ENCODE measurements around the gene ZNRF3.
A peak's percentile ranks its signal among the peaks of the same experiment; 100 is the strongest.

Gene ZNRF3

DNA sequence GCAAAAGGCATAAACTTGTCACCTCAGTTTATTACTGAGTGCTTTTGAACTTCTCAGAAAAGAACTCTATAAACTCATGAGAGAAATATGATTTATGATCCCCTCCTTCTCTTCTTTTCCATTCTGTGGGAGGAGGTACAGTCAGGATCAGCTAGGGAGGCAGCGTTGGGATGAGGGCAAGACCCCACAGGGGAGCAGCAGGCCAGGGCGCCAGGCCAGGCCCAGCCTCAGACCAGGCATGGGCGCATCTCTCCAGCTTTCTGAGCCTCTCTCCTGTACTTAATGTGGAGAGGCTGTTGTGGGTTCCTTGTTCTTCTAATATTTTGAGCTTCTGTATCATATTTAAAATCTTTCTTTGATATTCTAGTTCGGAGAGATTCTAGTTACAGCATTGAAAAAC is 106.5 kb downstream of the ZNRF3 start:
- Histone ChIP-seq H3K9me3 (ENCODE audit: control insufficient read depth, low read length) (peaks cover 8% of the 10 kb centered on the region), H3K4ac (ENCODE audit: low read depth in 1 of 2, low read length in 2 of 2) (no peak overlapping the region), H3K27me3 (ENCODE audit: control insufficient read depth in 1 of 2, insufficient read depth in 1 of 2, low read length in 2 of 2) (no peaks in the 10 kb centered on the region), H4K91ac (ENCODE audit: low read length) (no peak overlapping the region), H4K8ac (ENCODE audit: low read length) (no peak overlapping the region), H2BK15ac (ENCODE audit: low read depth, poor library complexity, severe bottlenecking) (no peak overlapping the region), H2BK12ac (ENCODE audit: low read length in 2 of 2) (no peak overlapping the region), H3K79me1 (replicated peaks; ENCODE audit: low read length, poor library complexity, severe bottlenecking) (peaks cover 43% of the 10 kb centered on the region), H3K4me1 (ENCODE audit: control insufficient read depth, insufficient read depth, low read depth, low read length) (peaks cover 6% of the 10 kb centered on the region), H3K4me3 (ENCODE audit: insufficient read depth in 1 of 2, low read depth in 1 of 2, low read length in 2 of 2) (no peak overlapping the region), H3K4me2 (ENCODE audit: low read length, poor library complexity, severe bottlenecking) (no peak overlapping the region), H3K36me3 (ENCODE audit: control insufficient read depth in 1 of 2, insufficient read depth in 2 of 2, low read depth in 1 of 2, low read length in 2 of 2) (peaks cover 0 to 19% of the 10 kb centered on the region in 2 experiments), H2AFZ (ENCODE audit: low read depth, low read length) (no peak overlapping the region), H3K9ac (ENCODE audit: low read length) (peak overlapping the region; percentile 10), H2AK5ac (ENCODE audit: low read length, severe bottlenecking) (no peak overlapping the region), H3K27ac (ENCODE audit: low read length, poor library complexity, severe bottlenecking) (no peak overlapping the region), H2BK5ac (ENCODE audit: low read depth, low read length, poor library complexity, severe bottlenecking) (no peak overlapping the region), H3K23ac (ENCODE audit: low read length in 2 of 2) (no peak overlapping the region), H3K18ac (ENCODE audit: low read depth in 1 of 2, low read length in 2 of 2) (no peak overlapping the region), H3K14ac (ENCODE audit: low read length in 2 of 2) (no peak overlapping the region), H2BK120ac (ENCODE audit: low read depth, low read length) (no peak overlapping the region)
- 85% methylated on average over 3 of the region's 4 CpGs for WGBS
- no peak for DNase-seq

DNA sequence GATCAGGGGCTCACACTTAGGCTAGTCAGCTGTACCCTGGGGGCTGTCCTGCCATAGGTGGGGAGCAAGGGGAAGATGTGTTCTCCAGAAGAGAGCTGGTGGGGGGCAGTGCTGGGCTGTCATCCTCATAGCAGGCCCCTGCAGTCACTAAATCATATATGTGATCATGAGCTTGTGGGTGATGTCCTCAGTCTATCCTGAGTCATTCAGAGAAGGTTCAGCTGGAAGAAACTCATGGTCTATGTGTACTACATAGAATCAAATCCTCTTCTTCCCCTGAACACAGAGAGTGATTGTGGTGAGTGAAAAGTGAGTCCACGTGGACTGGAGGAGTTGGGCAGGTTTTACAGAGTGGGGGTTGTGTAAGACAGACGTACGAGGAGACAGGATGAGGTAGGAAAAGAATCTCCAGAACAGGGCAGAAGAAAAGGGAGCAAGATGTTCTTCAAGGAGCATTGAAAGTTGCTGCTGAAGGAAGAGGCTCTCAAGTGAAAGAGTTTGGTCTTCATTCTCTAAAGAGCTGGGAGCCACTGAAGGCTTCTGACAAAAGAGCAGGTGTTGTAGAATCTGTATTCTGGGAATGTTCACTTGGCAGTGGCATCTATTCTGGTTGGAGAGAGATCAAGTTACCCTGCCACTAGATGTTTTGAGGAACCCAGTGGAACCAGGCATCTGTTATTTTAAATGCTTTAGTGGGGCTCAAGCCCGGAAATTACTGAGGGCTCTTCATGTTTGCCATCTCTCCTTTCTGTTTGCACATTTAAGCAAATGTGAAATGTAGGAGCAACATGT is 109.4 kb downstream of the ZNRF3 start:
- no peak overlapping the region for H3K4me2 ChIP-seq (ENCODE audit: low read length, poor library complexity, severe bottlenecking)
- H3K27ac ChIP-seq (ENCODE audit: low read length, poor library complexity, severe bottlenecking) = no peak overlapping the region
- H2BK15ac ChIP-seq (ENCODE audit: low read depth, poor library complexity, severe bottlenecking) = no peak overlapping the region
- H3K23ac ChIP-seq (ENCODE audit: low read length in 2 of 2) = no peak overlapping the region
- H3K4me1 ChIP-seq (ENCODE audit: control insufficient read depth, insufficient read depth, low read depth, low read length) = peaks cover 4% of the 10 kb centered on the region
- no peak overlapping the region for H4K8ac ChIP-seq (ENCODE audit: low read length)
- H3K14ac ChIP-seq (ENCODE audit: low read length in 2 of 2) = no peak overlapping the region
- H3K4me3 ChIP-seq (ENCODE audit: insufficient read depth in 1 of 2, low read depth in 1 of 2, low read length in 2 of 2) = no peak overlapping the region
- DNase-seq = no peak
- 91% methylated on average over 4 of the region's 4 CpGs for WGBS
- H3K27me3 ChIP-seq (ENCODE audit: control insufficient read depth in 1 of 2, insufficient read depth in 1 of 2, low read length in 2 of 2) = no peaks in the 10 kb centered on the region
- H2BK5ac ChIP-seq (ENCODE audit: low read depth, low read length, poor library complexity, severe bottlenecking) = no peak overlapping the region
- no peak overlapping the region for H3K4ac ChIP-seq (ENCODE audit: low read depth in 1 of 2, low read length in 2 of 2)
- peaks cover 31% of the 10 kb centered on the region for H3K79me1 ChIP-seq (replicated peaks; ENCODE audit: low read length, poor library complexity, severe bottlenecking)
- no peak overlapping the region for H2BK12ac ChIP-seq (ENCODE audit: low read length in 2 of 2)
- H3K9ac ChIP-seq (ENCODE audit: low read length) = no peak overlapping the region
- H4K91ac ChIP-seq (ENCODE audit: low read length) = no peak overlapping the region
- H3K9me3 ChIP-seq (ENCODE audit: control insufficient read depth, low read length) = no peaks in the 10 kb centered on the region
- H2BK120ac ChIP-seq (ENCODE audit: low read depth, low read length) = no peak overlapping the region
- no peak overlapping the region for H2AK5ac ChIP-seq (ENCODE audit: low read length, severe bottlenecking)
- no peak overlapping the region for H2AFZ ChIP-seq (ENCODE audit: low read depth, low read length)
- no peak overlapping the region for H3K18ac ChIP-seq (ENCODE audit: low read depth in 1 of 2, low read length in 2 of 2)
- peaks cover 0 to 24% of the 10 kb centered on the region in 2 experiments for H3K36me3 ChIP-seq (ENCODE audit: control insufficient read depth in 1 of 2, insufficient read depth in 2 of 2, low read depth in 1 of 2, low read length in 2 of 2)

DNA sequence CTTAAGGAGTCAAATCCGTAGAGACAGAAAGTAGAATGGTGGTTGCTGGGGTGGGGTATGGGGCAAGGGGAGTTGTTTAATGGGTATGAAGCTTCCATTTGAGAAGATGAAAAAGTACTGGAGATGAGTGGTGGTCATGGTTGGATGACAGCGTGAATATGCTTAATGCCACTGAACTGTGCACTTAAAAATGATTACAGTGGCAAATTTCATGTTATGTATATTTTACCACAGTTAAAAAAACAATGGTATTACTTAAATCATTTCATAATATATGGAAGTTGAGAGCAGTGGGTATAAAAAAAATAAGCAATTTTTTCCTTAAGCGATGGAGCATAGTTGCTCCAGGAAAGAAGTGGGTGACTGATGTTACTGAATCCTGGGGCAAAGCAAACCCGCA is 111.2 kb downstream of the ZNRF3 start:
- Histone ChIP-seq H2AFZ (ENCODE audit: low read depth, low read length) (no peak overlapping the region), H3K23ac (ENCODE audit: low read length in 2 of 2) (no peak overlapping the region), H3K27me3 (ENCODE audit: control insufficient read depth in 1 of 2, insufficient read depth in 1 of 2, low read length in 2 of 2) (no peaks in the 10 kb centered on the region), H3K79me1 (replicated peaks; ENCODE audit: low read length, poor library complexity, severe bottlenecking) (peaks cover 30% of the 10 kb centered on the region), H3K36me3 (ENCODE audit: control insufficient read depth in 1 of 2, insufficient read depth in 2 of 2, low read depth in 1 of 2, low read length in 2 of 2) (peaks cover 0 to 22% of the 10 kb centered on the region in 2 experiments), H3K18ac (ENCODE audit: low read depth in 1 of 2, low read length in 2 of 2) (no peak overlapping the region), H3K4me1 (ENCODE audit: control insufficient read depth, insufficient read depth, low read depth, low read length) (peaks cover 3% of the 10 kb centered on the region), H2BK12ac (ENCODE audit: low read length in 2 of 2) (no peak overlapping the region), H3K4me3 (ENCODE audit: insufficient read depth in 1 of 2, low read depth in 1 of 2, low read length in 2 of 2) (no peak overlapping the region), H2AK5ac (ENCODE audit: low read length, severe bottlenecking) (no peak overlapping the region), H2BK120ac (ENCODE audit: low read depth, low read length) (no peak overlapping the region), H4K8ac (ENCODE audit: low read length) (no peak overlapping the region), H3K4me2 (ENCODE audit: low read length, poor library complexity, severe bottlenecking) (no peak overlapping the region), H3K14ac (ENCODE audit: low read length in 2 of 2) (no peak overlapping the region), H4K91ac (ENCODE audit: low read length) (no peak overlapping the region), H3K4ac (ENCODE audit: low read depth in 1 of 2, low read length in 2 of 2) (no peak overlapping the region), H2BK15ac (ENCODE audit: low read depth, poor library complexity, severe bottlenecking) (no peak overlapping the region), H2BK5ac (ENCODE audit: low read depth, low read length, poor library complexity, severe bottlenecking) (no peak overlapping the region), H3K9me3 (ENCODE audit: control insufficient read depth, low read length) (no peaks in the 10 kb centered on the region), H3K27ac (ENCODE audit: low read length, poor library complexity, severe bottlenecking) (no peak overlapping the region), H3K9ac (ENCODE audit: low read length) (no peak overlapping the region)
- DNase-seq = no peak
- WGBS = 96% methylated on average over 3 of the region's 4 CpGs

DNA sequence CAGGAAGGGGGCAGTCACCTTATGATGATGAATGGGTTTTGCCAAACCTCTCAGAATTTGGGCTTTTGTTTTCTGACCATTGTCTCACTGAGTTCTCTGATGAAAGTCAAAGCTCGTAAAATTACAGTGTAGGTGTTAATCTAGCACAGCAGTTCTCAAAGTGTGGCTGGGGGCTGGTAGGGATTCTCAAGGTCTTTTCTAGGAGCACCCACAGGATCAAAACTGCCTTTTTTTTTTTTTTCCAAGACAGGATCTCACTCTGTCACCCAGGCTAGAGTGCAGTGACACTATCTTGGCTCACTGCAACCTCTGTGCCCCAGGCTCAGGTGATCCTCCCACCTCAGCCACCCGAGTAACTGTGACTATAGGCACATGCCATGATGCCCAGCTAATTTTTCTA is 112.2 kb downstream of the ZNRF3 start:
- 91% methylated on average over 1 of the region's 2 CpGs for WGBS
- Histone ChIP-seq H2AK5ac (ENCODE audit: low read length, severe bottlenecking) (no peak overlapping the region), H3K27ac (ENCODE audit: low read length, poor library complexity, severe bottlenecking) (no peak overlapping the region), H2BK15ac (ENCODE audit: low read depth, poor library complexity, severe bottlenecking) (no peak overlapping the region), H3K79me1 (replicated peaks; ENCODE audit: low read length, poor library complexity, severe bottlenecking) (peaks cover 29% of the 10 kb centered on the region), H3K18ac (ENCODE audit: low read depth in 1 of 2, low read length in 2 of 2) (no peak overlapping the region), H3K9ac (ENCODE audit: low read length) (no peak overlapping the region), H3K4me1 (ENCODE audit: control insufficient read depth, insufficient read depth, low read depth, low read length) (peaks cover 5% of the 10 kb centered on the region), H2BK5ac (ENCODE audit: low read depth, low read length, poor library complexity, severe bottlenecking) (no peak overlapping the region), H2BK120ac (ENCODE audit: low read depth, low read length) (no peak overlapping the region), H3K23ac (ENCODE audit: low read length in 2 of 2) (no peak overlapping the region), H3K4me3 (ENCODE audit: insufficient read depth in 1 of 2, low read depth in 1 of 2, low read length in 2 of 2) (no peak overlapping the region), H3K14ac (ENCODE audit: low read length in 2 of 2) (no peak overlapping the region), H4K8ac (ENCODE audit: low read length) (no peak overlapping the region), H3K4me2 (ENCODE audit: low read length, poor library complexity, severe bottlenecking) (no peak overlapping the region), H3K9me3 (ENCODE audit: control insufficient read depth, low read length) (no peaks in the 10 kb centered on the region), H4K91ac (ENCODE audit: low read length) (no peak overlapping the region), H2BK12ac (ENCODE audit: low read length in 2 of 2) (no peak overlapping the region), H2AFZ (ENCODE audit: low read depth, low read length) (no peak overlapping the region), H3K27me3 (ENCODE audit: control insufficient read depth in 1 of 2, insufficient read depth in 1 of 2, low read length in 2 of 2) (no peaks in the 10 kb centered on the region), H3K4ac (ENCODE audit: low read depth in 1 of 2, low read length in 2 of 2) (no peak overlapping the region), H3K36me3 (ENCODE audit: control insufficient read depth in 1 of 2, insufficient read depth in 2 of 2, low read depth in 1 of 2, low read length in 2 of 2) (peaks cover 0 to 18% of the 10 kb centered on the region in 2 experiments)
- DNase-seq = no peak
